ENCODE data around the gene SAXO2.
"Not testable (repeated sequence)": the region's sequence is repeated elsewhere in the genome, so short reads cannot be mapped to it uniquely, and the experiment has no call there.

The SAXO2 gene

GRCh38 chr15:82305621-82306048, 43.0 kb downstream of the SAXO2 start:
- no peak overlapping the region for H3K9ac ChIP-seq (ENCODE audit: low read length)
- no peaks in the 10 kb centered on the region for H3K27me3 ChIP-seq (ENCODE audit: control insufficient read depth in 1 of 2, insufficient read depth in 2 of 2, low read length in 2 of 2)
- H3K4me3 ChIP-seq (ENCODE audit: low read depth in 1 of 2, low read length in 2 of 2) = no peak overlapping the region
- H3K4me1 ChIP-seq (ENCODE audit: insufficient read depth, low read length) = no peaks in the 10 kb centered on the region
- no peak overlapping the region for H3K27ac ChIP-seq (ENCODE audit: low read depth, low read length)
- H3K9me3 ChIP-seq (ENCODE audit: low read length) = no peaks in the 10 kb centered on the region
- H3K36me3 ChIP-seq (ENCODE audit: insufficient read depth, low read length) = no peaks in the 10 kb centered on the region

- Histone ChIP-seq H3K4me1 (ENCODE audit: insufficient read depth, low read length) (no peaks in the 10 kb centered on the region), H3K27me3 (ENCODE audit: control insufficient read depth in 1 of 2, insufficient read depth in 2 of 2, low read length in 2 of 2) (no peaks in the 10 kb centered on the region), H3K9ac (ENCODE audit: low read length) (no peak overlapping the region), H3K27ac (ENCODE audit: low read depth, low read length) (no peak overlapping the region), H3K36me3 (ENCODE audit: insufficient read depth, low read length) (no peaks in the 10 kb centered on the region), H3K9me3 (ENCODE audit: low read length) (no peaks in the 10 kb centered on the region), H3K4me3 (ENCODE audit: low read depth in 1 of 2, low read length in 2 of 2) (no peak overlapping the region)
Measured at GRCh38 chr15:82306791-82307713, 44.4 kb downstream of the SAXO2 start.

GRCh38 chr15:82307714-82308081, 45.1 kb downstream of the SAXO2 start:
- Histone ChIP-seq H3K4me3 (ENCODE audit: low read depth in 1 of 2, low read length in 2 of 2) (no peak overlapping the region), H3K9ac (ENCODE audit: low read length) (no peak overlapping the region), H3K9me3 (ENCODE audit: low read length) (no peaks in the 10 kb centered on the region), H3K27ac (ENCODE audit: low read depth, low read length) (no peak overlapping the region), H3K36me3 (ENCODE audit: insufficient read depth, low read length) (no peaks in the 10 kb centered on the region), H3K27me3 (ENCODE audit: control insufficient read depth in 1 of 2, insufficient read depth in 2 of 2, low read length in 2 of 2) (no peaks in the 10 kb centered on the region), H3K4me1 (ENCODE audit: insufficient read depth, low read length) (no peaks in the 10 kb centered on the region)

GRCh38 chr15:82309802-82310201, 47.2 kb downstream of the SAXO2 start:
- Histone ChIP-seq H3K27me3 (ENCODE audit: control insufficient read depth in 1 of 2, insufficient read depth in 2 of 2, low read length in 2 of 2) (no peaks in the 10 kb centered on the region), H3K36me3 (ENCODE audit: insufficient read depth, low read length) (no peaks in the 10 kb centered on the region), H3K27ac (ENCODE audit: low read depth, low read length) (no peak overlapping the region)

GRCh38 chr15:82311321-82311720, 48.7 kb downstream of the SAXO2 start:
- H3K27me3 ChIP-seq (ENCODE audit: control insufficient read depth in 1 of 2, insufficient read depth in 2 of 2, low read length in 2 of 2); H3K27ac ChIP-seq (ENCODE audit: low read depth, low read length); H3K9ac ChIP-seq (ENCODE audit: low read length); H3K4me1 ChIP-seq (ENCODE audit: insufficient read depth, low read length); H3K4me3 ChIP-seq (ENCODE audit: low read depth in 1 of 2, low read length in 2 of 2); H3K36me3 ChIP-seq (ENCODE audit: insufficient read depth, low read length); H3K9me3 ChIP-seq (ENCODE audit: low read length): not testable (repeated sequence)

More at GRCh38 chr15:82309802-82310201, 47.2 kb downstream of the SAXO2 start:
- H3K4me1 ChIP-seq (ENCODE audit: insufficient read depth, low read length) = no peaks in the 10 kb centered on the region
- H3K9me3 ChIP-seq (ENCODE audit: low read length) = no peaks in the 10 kb centered on the region
- H3K4me3 ChIP-seq (ENCODE audit: low read depth in 1 of 2, low read length in 2 of 2) = no peak overlapping the region
- no peak overlapping the region for H3K9ac ChIP-seq (ENCODE audit: low read length)

- Histone ChIP-seq H3K27me3 (ENCODE audit: control insufficient read depth in 1 of 2, insufficient read depth in 2 of 2, low read length in 2 of 2) (no peaks in the 10 kb centered on the region), H3K4me3 (ENCODE audit: low read depth in 1 of 2, low read length in 2 of 2) (no peak overlapping the region), H3K27ac (ENCODE audit: low read depth, low read length) (no peak overlapping the region), H3K4me1 (ENCODE audit: insufficient read depth, low read length) (no peaks in the 10 kb centered on the region), H3K9me3 (ENCODE audit: low read length) (no peaks in the 10 kb centered on the region), H3K9ac (ENCODE audit: low read length) (no peak overlapping the region), H3K36me3 (ENCODE audit: insufficient read depth, low read length) (no peaks in the 10 kb centered on the region)
Measured at GRCh38 chr15:82312586-82313349, 50.1 kb downstream of the SAXO2 start.

- no peaks in the 10 kb centered on the region for H3K27me3 ChIP-seq (ENCODE audit: control insufficient read depth in 1 of 2, insufficient read depth in 2 of 2, low read length in 2 of 2)
- H3K9ac ChIP-seq (ENCODE audit: low read length) = no peak overlapping the region
- H3K4me1 ChIP-seq (ENCODE audit: insufficient read depth, low read length) = no peaks in the 10 kb centered on the region
- H3K27ac ChIP-seq (ENCODE audit: low read depth, low read length) = no peak overlapping the region
- no peaks in the 10 kb centered on the region for H3K36me3 ChIP-seq (ENCODE audit: insufficient read depth, low read length)
- H3K4me3 ChIP-seq (ENCODE audit: low read depth in 1 of 2, low read length in 2 of 2) = no peak overlapping the region
- no peaks in the 10 kb centered on the region for H3K9me3 ChIP-seq (ENCODE audit: low read length)
Measured at GRCh38 chr15:82313446-82313845, 50.8 kb downstream of the SAXO2 start.

GRCh38 chr15:82313951-82314768, 51.5 kb downstream of the SAXO2 start:
- H3K4me3 ChIP-seq (ENCODE audit: low read depth in 1 of 2, low read length in 2 of 2); H3K27me3 ChIP-seq (ENCODE audit: control insufficient read depth in 1 of 2, insufficient read depth in 2 of 2, low read length in 2 of 2); H3K9ac ChIP-seq (ENCODE audit: low read length); H3K36me3 ChIP-seq (ENCODE audit: insufficient read depth, low read length); H3K9me3 ChIP-seq (ENCODE audit: low read length); H3K4me1 ChIP-seq (ENCODE audit: insufficient read depth, low read length); H3K27ac ChIP-seq (ENCODE audit: low read depth, low read length): not testable (repeated sequence)

GRCh38 chr15:82314769-82315518, 52.3 kb downstream of the SAXO2 start:
- no peak overlapping the region for H3K9ac ChIP-seq (ENCODE audit: low read length)
- no peak overlapping the region for H3K27ac ChIP-seq (ENCODE audit: low read depth, low read length)
- H3K36me3 ChIP-seq (ENCODE audit: insufficient read depth, low read length) = no peaks in the 10 kb centered on the region
- no peaks in the 10 kb centered on the region for H3K27me3 ChIP-seq (ENCODE audit: control insufficient read depth in 1 of 2, insufficient read depth in 2 of 2, low read length in 2 of 2)
- no peaks in the 10 kb centered on the region for H3K9me3 ChIP-seq (ENCODE audit: low read length)
- H3K4me3 ChIP-seq (ENCODE audit: low read depth in 1 of 2, low read length in 2 of 2) = no peak overlapping the region
- no peaks in the 10 kb centered on the region for H3K4me1 ChIP-seq (ENCODE audit: insufficient read depth, low read length)

- Histone ChIP-seq H3K36me3 (ENCODE audit: insufficient read depth, low read length) (no peaks in the 10 kb centered on the region), H3K27ac (ENCODE audit: low read depth, low read length) (no peak overlapping the region), H3K27me3 (ENCODE audit: control insufficient read depth in 1 of 2, insufficient read depth in 2 of 2, low read length in 2 of 2) (no peaks in the 10 kb centered on the region), H3K4me1 (ENCODE audit: insufficient read depth, low read length) (no peaks in the 10 kb centered on the region), H3K4me3 (ENCODE audit: low read depth in 1 of 2, low read length in 2 of 2) (no peak overlapping the region), H3K9me3 (ENCODE audit: low read length) (no peaks in the 10 kb centered on the region), H3K9ac (ENCODE audit: low read length) (no peak overlapping the region)
Measured at GRCh38 chr15:82315519-82316246, 53.1 kb downstream of the SAXO2 start.

All from muscle layer of colon (tissue), 2 donors.